H1 (cell line): Measurements from ENCODE around the gene UFC1. TPM values are rescaled to one million over a fixed set of nuclear protein-coding genes. Genes with fewer than 3 reads are reported as not detected.

Source experiments
- CTCF ChIA-PET: fragments of 300-600 bp; sonication (Branson Sonifier 250); formaldehyde crosslinking; loops from one replicate; lab custom pipeline; 2021; ENCODE audit not compliant: partially characterized antibody; lab: Charles Lee
- POLR2A ChIA-PET: fragments of 300-600 bp; sonication (Branson Sonifier 250); formaldehyde crosslinking; loops from one replicate; lab custom pipeline; 2021; ENCODE audit warnings: inconsistent platforms; ENCODE audit not compliant: partially characterized antibody; lab: Charles Lee
- DNase-seq, 2 experiments: peaks; one replicate each; pipeline versions ENCODE4 v3.0.0 to v3.0.0-alpha.2; 2010 to 2022; ENCODE audit warnings: low spot score in 2 of 2, low read depth in 1 of 2, mixed read lengths in 1 of 2
- FAIRE-seq: peaks from 2 replicates; lab custom pipeline; 2011; peaks lifted over from hg19 to GRCh38; lab: Jason Lieb, UNC
- H2AFZ ChIP-seq: 2 replicates; pipeline ENCODE4 v1.8.1; 2012; ENCODE audit warnings: low read length, inconsistent platforms
- H2AK5ac ChIP-seq: 2 replicates; pipeline ENCODE4 v1.6.1; 2013; ENCODE audit warnings: low read depth, low read length
- H2BK120ac ChIP-seq: replicated peaks from 2 replicates; pipeline ENCODE3; 2013; ENCODE audit warnings: low read depth, low read length, inconsistent platforms
- H2BK12ac ChIP-seq: 2 replicates; pipeline ENCODE4 v1.6.1; 2013; ENCODE audit warnings: low read depth, low read length
- H2BK15ac ChIP-seq: 2 replicates; pipeline ENCODE4 v1.6.1; 2013; ENCODE audit warnings: low read length
- H2BK20ac ChIP-seq: 2 replicates; pipeline ENCODE4 v1.6.1; 2013; ENCODE audit warnings: low read length
- H2BK5ac ChIP-seq: 2 replicates; pipeline ENCODE4 v1.6.1; 2013; ENCODE audit warnings: low read depth, low read length
- H3K14ac ChIP-seq: 2 replicates; pipeline ENCODE4 v1.6.1; 2013; ENCODE audit warnings: inconsistent platforms; ENCODE audit not compliant: insufficient read length
- H3K18ac ChIP-seq: 2 replicates; pipeline ENCODE4 v1.6.1; 2013; ENCODE audit warnings: low read length; ENCODE audit errors: extremely low read depth
- H3K23ac ChIP-seq: 2 replicates; pipeline ENCODE4 v1.6.1; 2013; ENCODE audit warnings: inconsistent platforms; ENCODE audit not compliant: insufficient read length
- H3K23me2 ChIP-seq: 2 replicates; pipeline ENCODE4 v1.6.1; 2013; ENCODE audit warnings: low read depth, low read length
- H3K27ac ChIP-seq: 2 replicates; pipeline ENCODE4 v1.6.1; 2011; ENCODE audit warnings: low read depth, low read length, inconsistent platforms
- H3K27me3 ChIP-seq, 4 experiments: replicated peaks in 1 of 4; 1 replicate in 1 of 4; 2 replicates in 3 of 4; pipeline versions ENCODE4 v1.6.1 to v1.8.1; 2011 to 2013; ENCODE audit warnings: low read length in 3 of 4, mild to moderate bottlenecking in 3 of 4, inconsistent platforms in 2 of 4, mixed read lengths in 2 of 4, moderate library complexity in 1 of 4; ENCODE audit not compliant: control insufficient read depth in 3 of 4, insufficient read depth in 3 of 4; ENCODE audit errors: extremely low read depth in 1 of 4
- H3K36me3 ChIP-seq, 4 experiments: 2 replicates each; pipeline versions ENCODE4 v1.6.1 to v1.8.1; 2011 to 2013; ENCODE audit warnings: mild to moderate bottlenecking in 4 of 4, low read length in 3 of 4, moderate library complexity in 2 of 4, control low read depth in 1 of 4, inconsistent platforms in 1 of 4; ENCODE audit not compliant: insufficient read depth in 4 of 4, control insufficient read depth in 2 of 4
- H3K4ac ChIP-seq: replicated peaks from 2 replicates; pipeline ENCODE3; 2013; ENCODE audit warnings: low read length, low read depth, mixed read lengths, inconsistent platforms; ENCODE audit not compliant: insufficient read length
- H3K4me1 ChIP-seq, 4 experiments: replicated peaks in 1 of 4; 1 replicate in 1 of 4; 2 replicates in 3 of 4; pipeline versions ENCODE4 v1.6.1 to v1.8.1; 2011 to 2013; ENCODE audit warnings: low read length in 3 of 4, inconsistent platforms in 2 of 4, mixed read lengths in 1 of 4; ENCODE audit not compliant: insufficient read depth in 4 of 4, control insufficient read depth in 3 of 4
- H3K4me2 ChIP-seq, 2 experiments: 2 replicates each; pipeline versions ENCODE4 v1.6.1 to v1.8.1; 2011 to 2013; ENCODE audit warnings: low read depth in 2 of 2, low read length in 2 of 2, control low read depth in 1 of 2, inconsistent platforms in 1 of 2, mild to moderate bottlenecking in 1 of 2; ENCODE audit not compliant: insufficient read depth in 1 of 2
- H3K4me3 ChIP-seq, 4 experiments: fragments of 200-600, 300-600 bp in 1 of 4; sonication (generic), shearing (Covaris generic), sonication (Bioruptor Twin) in 1 of 4; 2 replicates each; pipeline versions ENCODE4 v1.5.1 to v1.8.1; 2011 to 2016; ENCODE audit warnings: low read length in 4 of 4, low read depth in 3 of 4, control low read depth in 2 of 4, inconsistent platforms in 2 of 4, mild to moderate bottlenecking in 2 of 4, mixed read lengths in 1 of 4, moderate library complexity in 1 of 4; ENCODE audit not compliant: insufficient read depth in 2 of 4; ENCODE audit errors: extremely low read depth in 1 of 4
- H3K56ac ChIP-seq: replicated peaks from 2 replicates; pipeline ENCODE3; 2013; ENCODE audit warnings: low read depth, mild to moderate bottlenecking, mixed read lengths, low read length, inconsistent platforms; ENCODE audit not compliant: insufficient read length
- H3K79me1 ChIP-seq: 2 replicates; pipeline ENCODE4 v1.6.1; 2013; ENCODE audit warnings: low read depth, low read length, control low read depth
- H3K79me2 ChIP-seq, 2 experiments: 2 replicates each; pipeline versions ENCODE4 v1.6.1 to v1.8.1; 2012 to 2013; ENCODE audit warnings: low read length in 2 of 2, mild to moderate bottlenecking in 2 of 2, inconsistent platforms in 1 of 2; ENCODE audit not compliant: insufficient read depth in 2 of 2, control insufficient read depth in 1 of 2
- H3K9ac ChIP-seq, 4 experiments: replicated peaks in 1 of 4; 1 replicate in 1 of 4; 2 replicates in 3 of 4; pipeline versions ENCODE4 v1.6.1 to v1.8.1; 2011 to 2013; ENCODE audit warnings: low read depth in 3 of 4, low read length in 3 of 4, control low read depth in 2 of 4, mild to moderate bottlenecking in 2 of 4, moderate library complexity in 2 of 4, inconsistent platforms in 1 of 4; ENCODE audit errors: extremely low read depth in 1 of 4
- H3K9me3 ChIP-seq, 2 experiments: 2 replicates each; pipeline versions ENCODE4 v1.6.1 to v1.8.1; 2012 to 2013; ENCODE audit warnings: mild to moderate bottlenecking in 2 of 2, moderate library complexity in 2 of 2, control low read depth in 1 of 2, inconsistent platforms in 1 of 2, low read depth in 1 of 2, low read length in 1 of 2, mixed read lengths in 1 of 2; ENCODE audit not compliant: insufficient read depth in 2 of 2
- H4K20me1 ChIP-seq, 2 experiments: replicated peaks in 1 of 2; 2 replicates each; pipeline versions ENCODE3 to v1.8.1; 2011 to 2013; ENCODE audit warnings: inconsistent platforms in 2 of 2, low read length in 2 of 2, mild to moderate bottlenecking in 1 of 2; ENCODE audit not compliant: insufficient read depth in 2 of 2, control insufficient read depth in 1 of 2
- H4K5ac ChIP-seq: 2 replicates; pipeline ENCODE4 v1.6.1; 2013; ENCODE audit warnings: low read length, low read depth, mixed read lengths, inconsistent platforms; ENCODE audit not compliant: insufficient read length
- H4K8ac ChIP-seq: 2 replicates; pipeline ENCODE4 v1.8.0; 2013; ENCODE audit warnings: mild to moderate bottlenecking, moderate library complexity, low read length, inconsistent platforms; ENCODE audit not compliant: insufficient read depth; ENCODE audit errors: extremely low read depth
- H4K91ac ChIP-seq: replicated peaks from 2 replicates; pipeline ENCODE3; 2013; ENCODE audit warnings: low read length, mixed read lengths, inconsistent platforms; ENCODE audit not compliant: insufficient read length
- JUND ChIP-seq: IDR thresholded peaks from 2 replicates; pipeline ENCODE4 v1.6.1; 2011; ENCODE audit warnings: mild to moderate bottlenecking, improper control_type of control experiment, low read length
- WGBS, 2 experiments: shearing (Covaris generic) in 1 of 2; methylation state at CpG; one replicate each; pipeline versions ENCODE4 v1.1.6 to v1.1.7; 2013 to 2015; ENCODE audit warnings: low lambda C conversion rate in 2 of 2, mixed read lengths in 2 of 2, inconsistent platforms in 1 of 2, low coverage in 1 of 2, missing lambda C conversion rate in 1 of 2; ENCODE audit not compliant: insufficient replicate concordance in 2 of 2, insufficient coverage in 1 of 2, insufficient read length in 1 of 2; ENCODE audit errors: extremely low coverage in 1 of 2, missing lambda C conversion rate in 1 of 2; 5-methylcytosine and 5-hydroxymethylcytosine counted together
- polyA plus RNA-seq, 7 experiments: library from polyadenylated mRNA; depleted of rRNA in 3 of 7; stranded (reverse) in 5 of 7; unstranded in 2 of 7; fragments of >200 nt in 5 of 7; fragments of 200-250 nt in 2 of 7; gene quantifications; 1 replicate in 5 of 7; 2 replicates in 1 of 7; 4 replicates in 1 of 7; pipeline versions ENCODE4 v1.2.1 to v1.2.3, GENCODE V29; 2011 to 2013; ENCODE audit warnings: missing spikeins in 2 of 7, mixed read lengths in 2 of 7
- total RNA-seq: library from RNA; stranded (reverse); fragmentation: NEBNext Ultra II Directional; extraction: Animal tissue kit (Norgen Biotek cat#: 25700); gene quantifications from 2 replicates; pipeline ENCODE4 v1.2.1, GENCODE V29; 2021

UFC1 gene
- total and polyA plus RNA-seq, 2 of the 8 experiments (the other 6 are each of a cell fraction or from before 2014, with no cell fraction given) = 67.8 to 102 TPM

GRCh38 chr1:161189036-161189435, 35.3 kb downstream of the UFC1 start:
- Histone ChIP-seq H2BK12ac (no peak overlapping the region), H3K23me2 (no peaks in the 10 kb centered on the region; the same call in 1 of the 2 replicates), H3K4me3 (no peak overlapping the region), H2AK5ac (no peak overlapping the region), H3K4me2 (no peak overlapping the region), H2BK15ac (no peak overlapping the region), H2BK5ac (no peak overlapping the region), H3K4me1 (no peaks in the 10 kb centered on the region; a peak in 2 of 7 replicates), H3K27me3 (no peaks in the 10 kb centered on the region; a peak in 1 of 7 replicates), H3K9ac (no peak overlapping the region), H4K8ac (no peak overlapping the region), H4K91ac (no peak overlapping the region), H3K27ac (no peak overlapping the region), H3K79me1 (no peaks in the 10 kb centered on the region), H3K36me3 (peaks cover 4 to 12% (median 7%) of the 10 kb centered on the region in 4 experiments; a peak in 4 of 8 replicates), H3K9me3 (no peaks in the 10 kb centered on the region), H3K18ac (no peak overlapping the region), H3K79me2 (no peaks in the 10 kb centered on the region), H3K14ac (no peak overlapping the region), H3K4ac (no peak overlapping the region), H4K20me1 (no peaks in the 10 kb centered on the region), H3K56ac (no peak overlapping the region), H3K23ac (no peak overlapping the region), H2BK120ac (no peak overlapping the region), H2BK20ac (no peak overlapping the region), H4K5ac (no peak overlapping the region), H2AFZ (no peak overlapping the region)
- POLR2A ChIA-PET = no interaction called here
- CTCF ChIA-PET = interaction anchor here (1.0 to 6.1 kb wide), 3 partner anchors 9 to 102 kb away, joined by 3 to 67 read pairs (median 4); partner anchors contain the start of gene NDUFS2
- 90% methylated on average over 5 of the region's 5 CpGs; no CpG with 5 or more reads in 1 of the 2 experiments for WGBS, 2 experiments
- no peak for TF ChIP-seq JUND
- FAIRE-seq (no peak), DNase-seq (no peak)
